Stimulated activated CD4-positive, alpha-beta T cell treated with anti-CD3 and anti-CD28 coated beads, Interleukin-2, amount 100 ng/mL, for 4 hours (primary cell): ENCODE results near the gene SKIDA1.

Source experiments
- DNase-seq: peaks from one replicate; pipeline ENCODE4 v3.0.0-alpha.2; 2020; ENCODE audit warnings: low read depth

SKIDA1 gene

DNA sequence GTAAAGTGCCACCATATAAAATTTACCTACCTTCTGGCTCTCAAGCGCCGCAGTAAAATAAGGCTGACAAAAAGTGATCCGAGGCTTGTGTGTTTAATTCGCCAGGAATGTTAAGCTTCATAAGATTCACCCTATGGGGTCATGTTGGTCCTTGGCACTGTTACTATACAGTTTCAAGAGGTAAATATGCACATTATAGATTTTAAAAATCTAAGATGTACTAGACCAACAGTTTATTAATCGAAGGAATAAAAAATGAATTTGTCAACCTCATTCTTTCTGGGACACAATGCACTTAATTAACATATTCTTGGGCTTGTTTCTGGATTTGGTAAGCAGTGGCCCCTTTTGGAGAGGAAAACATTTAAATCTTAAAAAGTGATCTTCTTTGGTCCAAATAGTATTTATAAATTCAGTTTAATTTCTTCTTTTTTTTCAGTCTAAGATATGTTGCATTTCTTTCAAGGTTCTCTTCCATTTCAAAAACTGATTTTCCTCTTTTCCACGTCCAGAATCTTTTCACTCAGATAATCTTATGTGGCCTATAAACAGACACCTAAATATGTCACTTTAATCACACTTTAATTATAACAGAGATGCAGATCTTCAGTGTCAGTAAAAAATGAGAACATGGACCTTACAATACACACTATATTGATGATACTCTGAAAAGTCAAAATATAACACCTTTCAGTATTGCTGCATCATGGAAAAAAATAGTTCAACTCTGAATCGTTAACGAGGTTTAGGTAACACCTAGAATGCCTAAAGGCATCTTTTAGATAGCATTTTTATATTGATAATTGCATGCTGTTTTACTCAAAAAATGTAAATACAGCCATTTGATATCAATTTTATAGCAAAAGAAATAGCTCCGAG lies 3.8 kb upstream of the SKIDA1 start:
- no peak for DNase-seq

DNA sequence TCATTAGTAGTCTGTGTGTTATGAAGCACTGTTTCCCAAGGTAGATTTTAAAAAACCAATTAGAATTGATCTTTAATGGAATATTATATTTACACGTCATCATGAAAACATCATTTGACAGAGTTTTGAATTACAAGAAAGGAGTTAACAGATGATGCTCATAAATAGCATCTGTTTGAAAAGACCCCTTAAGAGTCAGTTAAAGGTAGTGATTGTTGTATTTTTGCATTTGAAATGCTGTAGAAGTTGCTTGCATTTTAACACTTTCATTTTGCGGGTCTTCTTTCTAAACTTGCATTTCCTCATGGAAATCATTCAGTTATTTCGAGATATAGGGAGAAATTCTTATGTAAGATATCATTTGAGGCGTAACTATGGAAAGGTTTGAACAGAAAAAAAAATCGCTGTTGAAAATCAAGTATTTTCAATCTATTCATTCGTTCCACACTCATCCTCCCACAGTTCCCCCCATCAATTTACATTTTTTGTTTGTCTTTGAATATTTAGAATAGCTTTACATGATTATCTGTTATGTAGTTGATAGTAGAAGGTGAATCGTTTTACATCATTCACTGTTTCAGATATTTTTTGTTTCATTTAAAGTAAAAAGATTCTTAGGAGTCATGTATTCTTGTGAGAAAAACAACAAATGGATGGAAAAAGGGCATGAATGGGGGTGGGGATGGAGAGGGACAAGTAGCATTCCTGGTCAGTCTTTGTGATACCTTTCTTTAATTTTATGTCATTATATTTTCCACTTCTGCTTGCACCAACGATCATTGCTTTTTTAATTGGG lies 3.0 kb upstream of the SKIDA1 start:
- DNase-seq = no peak

DNA sequence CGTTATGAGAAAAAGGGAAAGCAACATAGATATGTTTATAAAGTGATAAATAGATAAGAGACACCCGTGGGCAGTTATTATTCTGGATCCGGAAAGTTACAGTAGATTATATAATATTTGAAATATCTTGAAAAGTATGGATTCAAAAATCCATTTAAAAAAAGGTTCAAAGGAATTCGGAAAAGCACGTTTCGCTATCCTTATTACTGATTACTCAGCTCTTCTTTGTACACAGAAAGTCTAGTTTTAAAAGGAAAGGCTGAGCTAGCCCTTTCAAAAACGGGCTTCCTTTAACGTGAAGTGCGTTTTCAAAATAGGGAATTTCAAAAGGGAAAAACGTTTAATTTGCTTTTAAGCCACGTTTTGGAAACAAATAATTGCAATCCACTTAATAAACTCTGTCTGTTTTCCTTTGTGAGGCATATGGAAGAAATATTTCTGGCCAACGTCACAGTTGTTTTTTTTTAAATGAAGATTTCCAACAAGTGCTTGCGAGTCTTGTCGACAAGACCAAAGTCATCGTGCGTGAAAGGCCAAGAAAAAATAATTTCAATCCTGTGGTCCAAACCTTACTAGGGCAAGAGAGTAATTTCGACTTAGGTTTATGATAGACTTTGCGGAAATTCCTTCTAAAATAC lies 2.2 kb upstream of the SKIDA1 start:
- DNase-seq = no peak

DNA sequence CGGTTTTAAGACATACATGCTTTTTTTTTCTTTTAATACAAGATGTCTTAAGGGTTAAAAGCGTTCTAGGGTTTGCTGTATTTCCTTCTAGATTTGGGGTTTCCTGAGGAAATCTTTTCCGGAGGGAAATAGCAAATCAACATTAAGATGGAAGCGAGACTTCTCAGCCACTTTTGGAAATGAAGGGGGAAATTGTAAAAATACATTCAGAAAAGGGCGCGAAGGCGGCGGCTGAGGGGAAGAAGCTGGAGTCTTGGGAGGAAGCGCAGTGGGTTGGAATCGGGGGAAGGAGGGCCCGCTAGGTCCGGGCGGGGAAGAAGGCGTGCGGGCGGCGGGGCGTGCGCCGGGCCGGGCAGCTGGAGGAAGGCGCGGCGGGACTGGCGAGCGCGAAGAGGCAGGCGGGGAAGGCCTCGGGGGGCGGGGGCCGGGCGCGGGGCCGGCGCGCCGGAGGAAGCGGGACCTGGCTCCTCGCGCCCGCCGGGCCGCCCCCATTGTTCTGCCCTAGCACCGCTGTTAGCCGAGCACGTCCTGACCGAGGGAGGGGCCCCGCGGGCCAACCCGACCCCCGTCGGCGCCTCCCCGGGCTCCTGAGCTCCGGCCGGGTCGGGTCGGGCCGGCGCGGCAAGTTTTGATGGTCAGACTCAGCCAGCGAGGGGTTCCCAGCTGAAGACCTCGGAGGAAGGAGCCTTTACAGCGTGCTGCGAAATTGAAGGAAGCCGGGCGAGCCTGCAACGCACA lies 1.5 kb upstream of the SKIDA1 start:
- DNase-seq = no peak

DNA sequence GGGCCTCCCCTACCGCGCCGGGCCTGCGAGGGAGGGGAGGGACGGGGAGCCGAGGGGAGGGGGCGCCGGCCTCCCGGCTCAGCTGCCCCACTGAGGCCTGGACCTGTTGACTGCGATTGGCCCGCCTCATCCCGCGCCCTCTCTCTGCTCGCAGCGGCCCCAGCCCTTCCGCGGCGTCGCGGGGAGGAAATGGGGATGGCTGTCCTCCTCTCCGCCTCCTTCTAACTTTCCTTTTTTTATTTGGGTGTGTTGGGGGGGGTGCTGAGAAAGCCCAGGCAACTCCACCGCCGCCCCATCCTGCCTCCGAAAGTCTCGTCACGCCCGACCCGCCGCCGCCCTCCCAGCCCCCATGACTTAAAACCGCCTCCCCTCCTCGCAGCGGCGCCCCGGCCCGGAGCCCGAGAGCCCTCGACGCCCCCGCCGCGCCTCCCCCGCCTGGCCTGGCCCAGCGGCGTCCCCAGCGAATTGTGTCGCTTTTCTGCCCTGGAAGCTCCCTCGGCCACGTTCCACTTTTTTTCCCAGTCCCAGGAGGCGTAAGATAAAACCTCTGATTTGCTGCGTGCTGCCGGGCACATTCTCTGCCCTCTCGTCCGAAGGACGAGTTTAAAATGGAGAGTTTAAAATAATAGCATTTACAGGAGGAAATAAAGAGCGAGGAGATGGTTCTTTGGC lies 842 bp upstream of the SKIDA1 start:
- no peak for DNase-seq

DNA sequence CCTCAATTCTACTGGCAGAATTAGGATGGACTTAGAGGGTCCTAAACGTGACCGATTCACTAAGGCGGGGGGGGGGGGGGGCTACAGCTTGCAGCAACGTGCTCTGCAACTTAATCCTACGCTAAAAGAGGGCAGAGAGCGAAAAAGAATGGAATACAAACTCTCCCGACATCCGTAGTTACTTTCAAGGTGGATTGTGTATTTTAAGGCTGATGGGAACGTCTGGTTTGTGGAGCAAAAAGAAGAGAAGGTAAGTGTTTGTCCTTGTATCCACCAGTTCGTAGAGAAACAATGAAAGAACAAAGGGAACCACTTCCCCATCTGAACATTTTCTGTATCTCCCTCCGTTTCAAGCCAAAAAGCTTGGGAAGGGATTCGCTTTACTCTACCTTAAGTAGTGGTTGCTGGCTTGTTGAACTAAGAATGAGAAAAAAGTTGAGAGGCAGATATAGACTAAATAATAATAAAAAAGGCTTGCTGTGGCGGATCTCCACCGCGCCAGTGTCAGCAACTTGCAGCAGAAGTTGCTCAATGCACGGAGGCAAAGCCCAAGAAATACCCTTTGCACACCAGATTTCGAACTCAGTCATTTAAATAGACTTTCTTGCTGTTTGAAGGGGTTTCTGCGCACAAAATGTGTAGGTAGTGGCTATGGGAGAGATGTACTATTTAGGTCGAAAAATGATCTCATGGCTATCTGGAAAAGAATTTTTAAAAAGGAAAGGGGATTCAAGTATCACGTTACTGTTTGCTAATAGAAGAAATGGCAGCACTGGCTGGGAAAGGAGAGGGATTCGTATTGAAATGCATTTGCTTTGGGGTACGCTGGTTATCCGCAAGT lies 736 bp downstream of the SKIDA1 start:
- DNase-seq = no peak

DNA sequence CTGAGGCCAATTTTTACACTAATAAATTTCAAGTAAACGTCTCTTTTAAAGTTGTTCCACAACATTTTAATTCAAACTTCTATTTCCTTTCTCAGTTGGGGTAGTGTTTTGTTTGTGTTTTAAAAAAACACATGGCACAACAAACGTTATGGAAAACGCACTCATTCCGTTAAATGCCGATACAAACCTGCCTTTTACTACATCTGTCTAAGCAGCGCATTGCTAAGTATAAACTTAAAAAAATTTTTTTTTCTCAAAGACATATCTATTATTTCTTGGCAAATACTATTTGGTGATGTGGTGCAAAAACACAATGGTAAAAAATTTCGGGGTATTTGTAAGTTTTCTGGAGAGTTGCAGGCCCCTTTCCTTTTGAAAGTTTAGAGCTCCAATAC lies 1.4 kb downstream of the SKIDA1 start:
- no peak for DNase-seq

DNA sequence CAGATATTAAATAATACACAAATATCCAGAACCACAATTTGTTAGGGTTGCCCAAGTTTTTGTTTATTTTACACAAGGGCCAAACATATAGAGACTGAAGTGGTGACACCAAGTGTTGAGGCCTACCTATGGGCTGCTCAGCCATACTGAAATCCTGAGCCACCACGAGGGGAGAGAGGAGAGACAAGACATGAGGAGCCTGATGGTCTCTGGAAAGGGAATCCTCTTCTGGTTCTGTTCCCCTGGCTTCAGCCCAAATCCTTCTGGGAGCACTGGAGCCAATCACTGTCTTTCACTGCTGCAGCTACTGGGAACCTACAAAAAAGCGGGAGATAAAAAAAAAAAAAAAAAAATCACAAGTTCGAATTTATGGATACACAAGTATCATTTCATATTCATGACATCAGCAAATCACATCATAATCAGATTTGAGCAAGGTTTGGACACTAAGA lies 1.9 kb downstream of the SKIDA1 start:
- no peak for DNase-seq

DNA sequence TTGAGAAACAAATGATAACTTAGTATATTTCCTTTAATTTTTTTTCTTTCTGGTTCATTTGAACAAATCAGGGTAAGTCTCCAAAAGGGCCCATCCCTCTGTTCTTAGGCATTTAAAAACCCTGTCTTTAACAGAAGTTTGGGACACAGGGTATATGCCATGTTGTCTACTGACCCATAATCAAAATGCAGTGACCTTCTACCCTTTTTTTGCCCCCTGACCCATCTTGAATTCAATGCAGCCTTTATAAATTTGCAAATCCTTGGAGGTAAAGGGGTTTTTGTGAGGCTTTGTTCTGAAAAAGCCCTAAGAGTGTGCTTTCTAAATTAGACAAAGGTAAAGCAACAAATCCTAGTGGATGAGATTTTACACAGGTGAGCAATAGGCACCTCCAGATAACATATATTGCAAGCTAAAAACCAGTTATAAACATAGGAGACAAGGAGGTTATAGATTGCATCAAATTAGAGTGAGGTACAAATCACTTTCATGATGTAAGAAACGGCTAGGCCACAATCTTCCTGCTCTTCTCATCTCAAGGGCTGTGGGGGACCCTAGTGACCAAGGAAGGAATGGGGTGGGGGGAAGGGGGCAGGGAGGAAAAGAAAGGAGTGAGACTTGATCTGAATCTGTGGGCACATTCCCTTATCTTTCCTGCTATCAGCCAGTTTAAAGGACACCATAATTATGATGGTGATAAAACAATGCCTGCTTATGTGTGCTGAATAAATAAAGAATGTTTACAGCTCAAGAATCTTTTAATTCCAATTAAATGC lies 2.7 kb downstream of the SKIDA1 start:
- DNase-seq = no peak

DNA sequence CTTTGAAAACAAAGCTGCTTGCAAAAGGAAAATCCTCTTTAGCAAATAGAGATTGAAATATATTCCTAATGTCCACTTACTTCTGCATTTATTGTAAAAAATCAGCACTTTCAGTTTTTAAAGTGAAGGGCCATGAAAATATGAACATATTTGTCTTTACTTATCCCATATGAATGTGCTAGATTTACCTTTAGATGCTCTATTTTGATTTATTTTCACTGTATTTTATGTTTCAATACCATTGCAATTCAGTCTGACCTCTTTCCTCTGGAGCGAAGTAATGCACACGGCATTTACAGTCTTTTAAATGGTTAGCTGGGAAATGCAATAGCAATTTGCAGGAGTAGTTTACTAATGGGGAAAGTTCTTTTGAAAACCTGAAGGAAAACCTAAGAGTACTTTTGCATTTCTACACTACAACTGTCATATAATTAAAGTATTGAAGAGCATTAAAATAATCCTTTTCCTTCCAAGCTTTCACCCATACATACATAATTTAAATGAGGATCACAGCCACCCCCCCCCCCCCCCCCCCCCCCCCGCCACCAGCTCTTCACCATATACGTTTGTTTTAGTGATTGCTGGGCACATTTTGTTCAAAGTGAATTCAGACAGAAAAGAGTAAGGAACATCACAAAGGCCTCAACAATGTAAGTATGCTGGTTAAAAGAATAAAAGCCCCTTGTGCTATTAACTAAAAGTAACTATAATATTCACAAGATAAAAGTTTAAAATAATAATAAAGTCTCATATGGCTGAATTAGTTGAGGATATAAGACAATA lies 3.5 kb downstream of the SKIDA1 start:
- no peak for DNase-seq

DNA sequence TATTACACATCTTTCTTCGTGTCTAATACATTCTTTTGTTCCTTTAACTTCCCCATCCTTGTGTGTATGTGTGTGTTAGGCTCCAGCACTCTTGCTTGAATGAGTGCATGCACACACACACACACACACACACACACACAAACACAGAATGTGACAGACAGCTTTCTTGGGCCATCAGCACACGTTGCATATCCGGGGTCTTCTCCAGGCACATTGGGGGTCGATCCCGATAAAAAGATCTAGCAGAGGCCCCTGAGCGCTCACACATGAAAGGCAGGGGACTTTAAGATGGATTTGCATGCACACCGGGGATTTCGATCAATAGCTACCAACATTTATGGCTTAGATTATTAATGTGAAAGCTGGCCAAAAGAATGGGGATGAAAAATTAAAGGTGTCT lies 4.5 kb downstream of the SKIDA1 start:
- no peak for DNase-seq

DNA sequence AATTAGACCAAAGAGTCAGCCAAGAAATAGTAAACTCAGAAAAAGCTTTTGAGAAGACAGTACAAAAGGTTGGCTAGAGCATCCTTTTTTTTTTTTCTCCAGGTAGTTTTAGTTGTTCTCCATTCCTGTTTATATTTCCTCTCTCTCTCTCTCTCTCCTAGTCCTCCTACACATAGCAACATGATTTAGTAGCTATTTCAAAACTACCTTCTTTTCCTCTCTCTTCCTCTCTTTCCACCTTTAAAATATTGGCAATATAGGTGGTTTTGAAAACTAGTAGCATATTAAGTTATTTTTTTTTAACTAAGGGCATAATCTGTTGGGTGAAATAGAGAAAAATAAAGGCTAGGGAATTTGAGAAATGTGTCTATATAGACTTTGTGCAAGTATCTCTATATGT lies 5.0 kb downstream of the SKIDA1 start:
- DNase-seq = no peak

DNA sequence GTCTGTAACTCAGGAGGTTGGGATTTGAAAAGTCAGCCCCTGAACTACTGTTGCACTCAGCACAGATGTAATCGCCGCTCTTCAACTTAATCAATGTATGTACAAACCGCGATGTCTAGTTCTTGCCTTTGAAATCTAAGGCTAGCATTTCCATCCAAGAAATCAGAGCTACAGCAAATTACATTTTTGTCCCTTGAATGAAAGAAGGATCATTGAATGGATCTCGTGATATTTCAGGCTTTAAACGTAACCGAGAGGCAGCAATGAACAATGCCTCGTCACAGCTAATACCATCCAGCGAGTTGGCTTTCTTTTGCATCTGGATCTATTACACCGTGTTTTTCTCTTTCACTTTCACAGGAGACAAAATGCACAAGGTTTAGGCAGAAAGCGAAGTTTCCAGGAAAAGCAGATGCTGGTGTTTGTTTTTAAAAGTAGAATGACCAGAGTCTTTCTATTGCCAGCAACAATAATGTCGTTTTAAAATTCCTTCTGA lies 5.5 kb downstream of the SKIDA1 start:
- DNase-seq = no peak

DNA sequence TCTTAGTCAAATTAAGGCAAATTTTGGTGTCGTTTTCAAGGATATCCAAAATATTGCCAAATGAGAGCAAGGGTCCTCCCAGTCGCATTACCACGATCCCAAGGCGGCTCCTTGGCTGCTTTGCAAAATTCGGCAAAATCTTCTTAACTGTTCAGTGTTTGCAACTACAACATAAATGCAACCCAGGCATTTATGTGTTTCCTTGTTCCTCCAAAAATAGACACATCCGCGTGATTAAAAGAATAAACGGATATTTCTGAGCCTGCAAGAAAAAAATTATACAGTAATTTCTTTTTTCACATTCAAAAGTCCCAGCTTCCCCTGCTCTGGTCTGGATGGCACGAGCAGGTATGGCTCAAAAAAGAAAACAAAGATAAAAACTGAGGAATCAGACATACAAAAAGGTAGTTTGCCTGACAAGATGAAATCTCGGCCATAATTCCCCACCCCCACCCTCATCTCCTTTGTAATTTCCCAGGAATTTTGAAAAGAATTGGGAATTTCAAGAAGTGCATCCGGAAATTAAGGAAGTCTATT lies 6.0 kb downstream of the SKIDA1 start:
- DNase-seq = no peak

DNA sequence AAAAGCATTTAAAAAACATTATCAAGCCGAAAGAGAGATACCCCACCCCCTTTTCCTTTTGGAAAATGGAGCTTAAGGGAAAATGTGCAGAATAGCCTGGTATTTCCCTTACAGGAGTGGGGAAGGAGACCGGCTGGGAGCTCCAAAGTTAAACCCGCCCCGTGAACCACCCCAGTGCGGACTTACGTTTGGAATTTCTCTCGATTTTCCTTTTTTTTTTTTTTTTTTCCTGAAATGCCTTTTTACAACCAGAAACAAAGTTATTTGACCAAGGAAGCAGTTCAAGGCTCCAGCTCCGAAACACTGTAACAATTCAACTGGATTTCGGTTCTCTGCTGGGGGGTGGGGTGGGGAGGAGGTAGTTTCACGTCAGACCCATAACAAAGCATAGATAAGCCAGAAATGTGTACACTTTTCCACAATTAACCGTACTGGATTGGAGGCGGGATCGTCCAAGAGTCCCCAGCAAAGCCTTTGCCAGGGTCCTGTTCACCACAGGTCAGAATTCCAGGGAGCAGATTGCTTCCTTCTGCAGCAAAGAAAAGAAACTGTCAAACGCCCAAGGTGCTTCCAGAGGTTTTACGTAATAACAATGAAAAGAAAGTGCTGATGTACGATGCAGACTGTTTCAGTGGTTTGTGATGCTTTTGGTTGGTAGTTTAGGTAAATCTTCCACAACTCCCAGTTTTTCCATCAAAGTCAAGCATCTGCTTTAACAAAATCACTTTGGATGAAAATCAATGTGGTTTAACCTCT lies 6.7 kb downstream of the SKIDA1 start:
- DNase-seq = no peak

DNA sequence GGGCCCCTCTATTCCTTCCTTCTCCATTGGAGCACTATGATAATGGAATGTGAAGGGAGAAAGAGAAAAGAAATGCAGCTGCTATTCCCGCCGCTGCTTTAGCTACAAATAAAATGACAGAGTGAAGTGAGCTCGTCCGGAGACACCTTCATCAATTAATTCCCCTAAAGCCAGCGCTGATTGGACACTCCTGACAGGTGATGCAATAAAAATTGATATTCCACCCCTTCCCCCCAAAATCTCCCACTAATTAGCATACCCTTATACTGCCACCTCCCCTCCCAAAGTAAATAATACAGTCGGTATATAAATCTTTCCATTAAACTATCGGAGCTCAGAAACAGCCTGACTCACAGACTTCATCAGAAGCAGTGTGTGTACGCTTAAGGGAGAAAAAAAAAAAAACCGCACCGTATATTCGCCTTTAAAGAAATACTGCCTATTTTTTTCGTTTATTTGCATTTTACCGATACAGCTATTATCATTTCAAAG lies 7.3 kb downstream of the SKIDA1 start:
- DNase-seq = no peak
